ENCODE measurements around the gene BACH2.
"Not testable (repeated sequence)": the region's sequence is repeated elsewhere in the genome, so short reads cannot be mapped to it uniquely, and the experiment has no call there.

The BACH2 gene

GRCh38 chr6:90179190-90180169, 117.2 kb downstream of the BACH2 start:
- no peak for DNase-seq

GRCh38 chr6:90178384-90178855, 118.2 kb downstream of the BACH2 start:
- DNase-seq = no peak

- DNase-seq = no peak
Observed at GRCh38 chr6:90177544-90178383, 118.9 kb downstream of the BACH2 start.

GRCh38 chr6:90175627-90176538, 120.8 kb downstream of the BACH2 start:
- DNase-seq = no peak

- DNase-seq = no peak
Observed at GRCh38 chr6:90173262-90173925, 123.2 kb downstream of the BACH2 start.

- no peak for DNase-seq
Observed at GRCh38 chr6:90170601-90171000, 126.0 kb downstream of the BACH2 start.

GRCh38 chr6:90169374-90169773, 127.3 kb downstream of the BACH2 start:
- DNase-seq = no peak

- no peak for DNase-seq
Observed at GRCh38 chr6:90168693-90169131, 127.9 kb downstream of the BACH2 start.

- no peak for DNase-seq
Observed at GRCh38 chr6:90167514-90168379, 128.9 kb downstream of the BACH2 start.

- DNase-seq = not testable (repeated sequence)
Observed at GRCh38 chr6:90166155-90166924, 130.3 kb downstream of the BACH2 start.

- no peak for DNase-seq
Observed at GRCh38 chr6:90162648-90163387, 133.8 kb downstream of the BACH2 start.

GRCh38 chr6:90160013-90160412, 136.6 kb downstream of the BACH2 start:
- DNase-seq = no peak

- DNase-seq = no peak
Observed at GRCh38 chr6:90159452-90159851, 137.2 kb downstream of the BACH2 start.

- DNase-seq = no peak
Observed at GRCh38 chr6:90158936-90159335, 137.7 kb downstream of the BACH2 start.

GRCh38 chr6:90157441-90157840, 139.2 kb downstream of the BACH2 start:
- no peak for DNase-seq

GRCh38 chr6:90156861-90157260, 139.8 kb downstream of the BACH2 start:
- no peak for DNase-seq

GRCh38 chr6:90154755-90155470, 141.7 kb downstream of the BACH2 start:
- no peak for DNase-seq

All from NCI-H510A treated with DMSO at 0.1 percent for 48 hours (cell line).